Muscle of leg (tissue), 11 donors: ENCODE measurements around the gene HRC. TPM values are rescaled to one million over a fixed set of nuclear protein-coding genes. Genes with fewer than 3 reads are reported as not detected.

Source experiments
- DNase-seq: peaks from one replicate; pipeline ENCODE4 v3.0.0; 2013
- H3K27ac ChIP-seq: one replicate; pipeline ENCODE4 v1.5.1; 2013; ENCODE audit warnings: mild to moderate bottlenecking, low read length, control low read depth
- H3K27me3 ChIP-seq: one replicate; pipeline ENCODE4 v1.6.1; 2013; ENCODE audit warnings: low read length; ENCODE audit not compliant: control insufficient read depth, insufficient read depth
- H3K36me3 ChIP-seq: one replicate; pipeline ENCODE4 v1.6.1; 2013; ENCODE audit warnings: low read length; ENCODE audit not compliant: control insufficient read depth, insufficient read depth
- H3K4me1 ChIP-seq: one replicate; pipeline ENCODE4 v1.6.1; 2013; ENCODE audit warnings: low read length; ENCODE audit not compliant: control insufficient read depth, insufficient read depth
- H3K4me3 ChIP-seq: one replicate; pipeline ENCODE4 v1.5.1; 2013; ENCODE audit warnings: low read length, control low read depth
- H3K9me3 ChIP-seq: replicated peaks from 2 replicates; pipeline ENCODE4 v1.6.1; 2013; ENCODE audit warnings: low read depth, low read length; ENCODE audit not compliant: control insufficient read depth
- WGBS: methylation state at CpG from one replicate; pipeline ENCODE4 v1.1.5; 2013; ENCODE audit warnings: missing lambda C conversion rate; ENCODE audit not compliant: insufficient coverage; 5-methylcytosine and 5-hydroxymethylcytosine counted together
- polyA plus RNA-seq, 8 donors: library from polyadenylated mRNA; unstranded; fragments of 120-200 nt; gene quantifications; one replicate each; pipeline versions ENCODE4 v1.2.1 to v1.2.3, GENCODE V29; 2013; ENCODE audit warnings: inconsistent platforms in 1 of 8, low replicate concordance in 1 of 8; ENCODE audit not compliant: insufficient read length in 8 of 8, insufficient read depth in 1 of 8
- total RNA-seq: library from RNA; stranded (reverse); fragments of 120-200 nt; gene quantifications from one replicate; pipeline ENCODE4 v1.2.4, GENCODE V29; 2013

HRC gene
- total and polyA plus RNA-seq, 9 donors: 105 to 172 (median 134) TPM

DNA sequence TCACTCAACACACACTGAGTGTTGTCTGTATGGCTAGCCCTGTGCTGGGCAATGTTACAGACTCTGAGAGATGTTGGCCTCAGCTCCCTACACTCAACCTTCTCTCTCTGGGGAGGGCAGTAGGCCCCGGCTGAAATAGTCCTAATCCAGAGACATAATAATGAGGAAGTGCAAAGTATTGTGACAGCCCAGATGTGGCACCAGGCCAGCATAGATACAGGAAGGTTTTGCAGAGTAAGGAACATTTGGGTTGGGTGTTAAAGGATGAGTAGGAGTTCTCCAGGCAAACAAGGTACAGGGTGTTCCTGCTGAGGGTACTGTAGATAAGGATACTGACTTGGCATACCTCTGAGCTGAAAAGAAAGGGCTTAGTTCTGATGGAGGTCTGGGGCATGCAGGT lies 38.7 kb downstream of the HRC start:
- H3K4me3 ChIP-seq: no peak overlapping the region
- no peak for DNase-seq
- H3K27me3 ChIP-seq: peaks cover 13% of the 10 kb centered on the region
- no peaks in the 10 kb centered on the region for H3K9me3 ChIP-seq
- no peak overlapping the region for H3K27ac ChIP-seq
- H3K4me1 ChIP-seq: peaks cover 34% of the 10 kb centered on the region
- peaks cover 4% of the 10 kb centered on the region for H3K36me3 ChIP-seq
- no CpG with 5 or more reads among the region's 1 CpG for WGBS

DNA sequence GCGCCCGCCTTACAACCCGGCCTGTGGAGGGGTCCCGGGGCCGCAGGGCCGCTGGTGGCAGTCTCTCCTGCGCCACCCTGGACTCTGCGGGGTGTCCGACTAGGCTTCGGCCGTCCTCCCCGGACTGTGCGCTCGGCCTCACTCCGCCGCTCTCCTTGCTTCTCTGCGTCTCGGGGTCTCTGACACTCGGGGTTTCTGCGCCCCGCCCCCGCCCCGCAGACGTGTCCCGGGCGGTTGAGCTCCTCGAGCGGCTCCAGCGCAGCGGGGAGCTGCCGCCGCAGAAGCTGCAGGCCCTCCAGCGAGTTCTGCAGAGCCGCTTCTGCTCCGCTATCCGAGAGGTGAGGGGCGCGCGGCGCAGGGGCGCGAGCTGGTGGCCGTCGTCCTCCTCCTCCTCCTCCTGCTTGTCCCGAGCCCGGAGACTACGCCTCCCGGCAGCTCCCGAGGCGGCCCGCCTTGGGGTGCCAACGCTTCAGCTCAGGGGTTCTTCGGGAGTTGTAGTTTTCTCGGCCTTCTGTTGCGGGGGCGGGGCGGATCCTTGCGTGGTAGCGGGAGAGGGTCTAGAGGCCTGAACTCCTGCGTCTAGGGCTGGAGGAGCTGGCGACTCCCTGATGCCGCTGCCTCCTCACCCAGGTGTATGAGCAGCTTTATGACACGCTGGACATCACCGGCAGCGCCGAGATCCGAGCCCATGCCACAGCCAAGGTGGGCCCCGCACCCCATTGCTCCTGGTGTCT lies 40.4 kb downstream of the HRC start:
- 4% methylated on average over 53 of the region's 68 CpGs for WGBS
- Histone ChIP-seq H3K4me1 (peaks cover 33% of the 10 kb centered on the region), H3K4me3 (peak overlapping the region; percentile 73), H3K9me3 (no peaks in the 10 kb centered on the region), H3K36me3 (peaks cover 7% of the 10 kb centered on the region), H3K27ac (peak overlapping the region; percentile 67), H3K27me3 (peaks cover 2% of the 10 kb centered on the region)
- peak; percentile 84 for DNase-seq

DNA sequence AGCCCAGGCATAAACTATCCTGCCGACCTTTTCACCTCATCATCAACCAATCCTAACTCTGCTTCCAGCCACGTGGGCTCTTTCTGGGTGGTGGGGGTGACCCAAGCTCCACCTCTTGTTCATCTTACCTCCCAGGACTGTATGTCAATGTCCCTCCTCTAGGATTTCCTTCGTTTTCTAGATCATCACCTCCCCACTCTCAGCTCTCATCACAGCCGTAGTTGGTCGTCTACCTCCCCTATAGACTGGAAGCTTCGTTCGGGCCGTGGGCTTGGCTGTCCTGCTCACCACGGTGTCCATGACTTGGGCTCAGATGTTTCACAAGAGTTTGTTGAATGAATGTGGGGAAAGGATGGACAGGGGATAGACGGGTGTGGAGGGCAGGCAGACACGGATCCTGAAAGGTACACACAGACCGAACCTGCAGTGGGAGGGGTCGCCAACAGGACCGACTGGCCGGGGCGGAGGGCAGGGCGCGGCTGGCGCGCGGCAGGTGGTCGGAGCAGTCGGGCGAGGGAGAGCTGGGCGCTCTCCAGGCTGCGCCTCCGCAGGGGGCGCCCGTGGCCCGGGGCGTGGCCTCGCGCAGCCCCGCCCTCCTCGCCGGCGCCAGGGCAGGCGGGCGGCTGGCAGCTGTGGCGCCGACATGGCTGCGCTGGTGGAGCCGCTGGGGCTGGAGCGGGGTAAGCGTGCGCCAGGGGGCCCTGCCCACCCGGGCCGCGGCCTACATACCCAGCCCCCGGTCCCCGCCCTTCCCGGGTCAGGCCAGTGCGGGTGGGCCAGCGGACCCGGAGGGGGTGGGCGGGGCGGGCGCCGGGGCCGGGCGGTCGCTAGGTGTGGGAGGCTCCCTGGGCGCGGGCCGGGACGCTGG lies 41.2 kb downstream of the HRC start, which contains the start of gene LIN7B:
Gene LIN7B (plus strand): TSS at position 609 of the 868 bp plus-strand sequence. CDS start 35 bp downstream, at position 644.
- H3K4me3 ChIP-seq: peak within 1 kb of the TSS; percentile 73
- under 1% methylated on average over 63 of the region's 66 CpGs for WGBS
- no peaks in the 10 kb centered on the region for H3K27me3 ChIP-seq
- DNase-seq: peak; percentile 75
- H3K27ac ChIP-seq: peak within 1 kb of the TSS; percentile 67
- peaks cover 27% of the 10 kb centered on the region for H3K4me1 ChIP-seq
- peaks cover 14% of the 10 kb centered on the region for H3K36me3 ChIP-seq
- H3K9me3 ChIP-seq: no peaks in the 10 kb centered on the region

DNA sequence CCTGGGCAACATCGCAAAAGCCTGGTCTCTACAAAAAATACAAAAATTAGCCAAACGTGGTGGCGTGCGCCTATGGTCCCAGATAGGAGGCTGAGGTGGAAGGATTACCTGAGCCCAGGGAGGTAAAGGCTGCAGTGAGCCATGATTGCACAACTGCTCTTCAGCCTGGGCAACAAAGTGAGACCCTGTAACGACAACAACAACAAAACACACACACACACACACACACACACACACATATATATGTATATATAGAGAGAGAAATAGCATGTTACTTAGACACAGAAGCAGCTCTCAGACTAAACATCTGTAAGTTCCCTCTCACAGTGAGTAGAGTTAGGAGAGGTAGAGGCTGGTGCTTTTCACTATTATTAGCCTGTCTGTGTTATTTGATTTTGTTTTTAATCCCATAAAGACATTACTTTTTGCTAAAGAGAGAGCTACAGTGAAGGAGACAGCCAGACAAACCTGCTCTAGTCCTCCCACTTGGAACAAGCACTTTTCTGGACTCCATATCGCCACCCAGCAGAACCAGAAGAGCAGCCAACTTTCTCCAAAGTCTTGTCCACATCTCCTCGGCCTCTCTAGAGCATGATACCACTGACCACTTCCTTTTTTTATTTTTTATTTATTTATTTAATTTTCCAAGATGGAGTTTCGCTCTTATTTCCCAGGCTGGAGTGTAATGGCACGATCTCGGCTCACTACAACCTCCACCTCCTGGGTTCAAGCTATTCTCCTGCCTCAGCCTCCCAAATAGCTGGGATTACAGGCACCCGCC lies 43.8 kb downstream of the HRC start:
- WGBS: no CpG with 5 or more reads among the region's 11 CpGs
- Histone ChIP-seq H3K9me3 (no peaks in the 10 kb centered on the region), H3K4me3 (no peak overlapping the region), H3K27me3 (no peaks in the 10 kb centered on the region), H3K36me3 (peaks cover 35% of the 10 kb centered on the region), H3K27ac (no peak overlapping the region), H3K4me1 (peaks cover 14% of the 10 kb centered on the region)
- DNase-seq: no peak

DNA sequence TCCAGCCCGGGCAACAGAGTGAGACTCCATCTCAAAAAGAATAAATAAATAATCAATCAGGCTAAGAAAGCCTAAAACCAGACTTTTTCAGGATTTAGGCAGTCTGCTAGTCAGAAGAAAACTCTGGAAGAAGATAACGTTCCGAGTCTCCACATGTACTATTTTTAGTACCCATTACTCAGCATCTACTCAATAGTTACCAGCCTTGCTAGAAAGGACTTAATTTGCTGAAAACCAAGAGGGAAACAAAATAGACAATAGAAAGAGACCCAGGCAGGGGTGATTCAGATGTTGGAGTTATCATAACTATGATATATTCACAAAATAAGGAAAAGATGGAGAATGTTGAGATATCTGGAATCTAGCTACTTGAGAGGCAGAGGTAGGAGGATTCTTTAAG lies 44.6 kb downstream of the HRC start:
- peaks cover 43% of the 10 kb centered on the region for H3K36me3 ChIP-seq
- H3K4me3 ChIP-seq: no peak overlapping the region
- DNase-seq: no peak
- H3K27ac ChIP-seq: no peak overlapping the region
- no peaks in the 10 kb centered on the region for H3K9me3 ChIP-seq
- no peaks in the 10 kb centered on the region for H3K27me3 ChIP-seq
- no CpG with 5 or more reads among the region's 3 CpGs for WGBS
- peaks cover 14% of the 10 kb centered on the region for H3K4me1 ChIP-seq

DNA sequence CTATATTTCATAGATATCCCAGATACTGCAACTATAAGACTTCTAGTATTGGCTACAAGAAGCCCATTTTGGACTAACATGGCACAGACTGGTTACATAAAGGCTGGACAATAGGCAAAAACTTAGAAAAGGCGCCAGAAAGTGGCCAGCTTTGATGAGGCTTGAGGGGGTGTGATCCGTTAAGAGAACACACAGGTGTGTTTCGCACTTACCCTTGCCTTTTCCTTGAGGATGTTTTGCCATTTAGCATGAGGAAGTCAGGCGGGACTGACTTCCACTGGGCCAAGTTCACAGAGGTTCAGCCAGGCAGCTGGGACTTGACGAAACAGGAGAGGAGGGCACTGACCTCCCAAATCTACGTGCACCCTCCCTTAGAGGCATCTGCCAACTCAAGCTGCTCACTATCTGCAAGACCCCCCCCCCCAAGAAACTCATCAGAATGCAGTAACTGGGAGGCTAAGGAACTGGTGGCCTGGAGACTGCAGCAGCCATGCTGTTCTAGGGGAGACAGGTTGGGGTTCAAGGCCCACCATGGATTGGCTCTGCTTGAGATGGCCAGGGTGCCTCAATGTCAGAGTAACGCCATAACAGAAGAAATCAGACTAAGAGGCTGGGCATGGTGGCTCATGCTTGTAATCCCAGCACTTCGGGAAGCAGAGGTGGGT lies 45.5 kb downstream of the HRC start:
- Histone ChIP-seq H3K4me1 (peaks cover 10% of the 10 kb centered on the region), H3K36me3 (peaks cover 52% of the 10 kb centered on the region), H3K4me3 (no peak overlapping the region), H3K9me3 (no peaks in the 10 kb centered on the region), H3K27ac (no peak overlapping the region), H3K27me3 (no peaks in the 10 kb centered on the region)
- no peak for DNase-seq
- WGBS: 85% methylated on average over 4 of the region's 8 CpGs

DNA sequence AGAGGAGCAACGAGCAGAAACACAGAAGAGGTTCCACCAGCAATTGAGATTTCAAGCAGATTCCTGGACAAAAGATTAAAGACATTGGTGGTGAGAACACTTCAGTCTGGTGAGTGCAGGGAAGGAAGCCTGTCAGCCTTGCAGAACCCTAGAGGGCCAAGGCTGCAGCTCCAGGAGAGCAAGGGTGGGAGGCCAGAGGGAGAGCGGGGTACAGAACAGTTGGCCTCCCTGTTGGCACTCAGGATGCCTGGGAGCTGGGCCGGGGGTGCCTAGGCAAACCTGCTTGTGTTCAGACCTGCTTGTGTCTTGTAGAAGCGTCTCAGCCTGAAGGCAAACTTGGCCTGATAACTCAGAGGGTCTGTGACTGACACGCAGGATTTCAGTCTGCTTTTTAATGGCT lies 46.1 kb downstream of the HRC start:
- H3K4me1 ChIP-seq: peaks cover 16% of the 10 kb centered on the region

DNA sequence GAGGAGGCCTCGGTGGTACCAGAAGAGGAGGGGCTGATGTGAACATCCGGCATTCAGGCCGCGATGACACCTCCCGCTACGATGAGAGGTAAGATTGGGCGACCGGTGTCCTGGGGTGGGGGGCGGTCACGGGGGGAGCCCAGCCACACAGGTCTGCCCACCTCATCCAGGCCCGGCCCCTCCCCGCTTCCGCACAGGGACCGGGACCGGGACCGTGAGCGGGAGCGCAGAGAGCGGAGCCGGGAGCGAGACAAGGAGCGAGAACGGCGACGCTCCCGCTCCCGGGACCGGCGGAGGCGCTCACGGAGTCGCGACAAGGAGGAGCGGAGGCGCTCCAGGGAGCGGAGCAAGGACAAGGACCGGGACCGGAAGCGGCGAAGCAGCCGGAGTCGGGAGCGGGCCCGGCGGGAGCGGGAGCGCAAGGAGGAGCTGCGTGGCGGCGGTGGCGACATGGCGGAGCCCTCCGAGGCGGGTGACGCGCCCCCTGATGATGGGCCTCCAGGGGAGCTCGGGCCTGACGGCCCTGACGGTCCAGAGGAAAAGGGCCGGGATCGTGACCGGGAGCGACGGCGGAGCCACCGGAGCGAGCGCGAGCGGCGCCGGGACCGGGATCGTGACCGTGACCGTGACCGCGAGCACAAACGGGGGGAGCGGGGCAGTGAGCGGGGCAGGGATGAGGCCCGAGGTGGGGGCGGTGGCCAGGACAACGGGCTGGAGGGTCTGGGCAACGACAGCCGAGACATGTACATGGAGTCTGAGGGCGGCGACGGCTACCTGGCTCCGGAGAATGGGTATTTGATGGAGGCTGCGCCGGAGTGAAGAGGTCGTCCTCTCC lies 47.4 kb downstream of the HRC start:
- Histone ChIP-seq H3K9me3 (no peaks in the 10 kb centered on the region), H3K4me3 (no peak overlapping the region), H3K4me1 (peaks cover 19% of the 10 kb centered on the region), H3K36me3 (peaks cover 70% of the 10 kb centered on the region), H3K27me3 (no peaks in the 10 kb centered on the region), H3K27ac (no peak overlapping the region)
- WGBS: 92% methylated on average over 92 of the region's 93 CpGs
- DNase-seq: no peak

More for the DNA sequence above, 46.1 kb downstream of the HRC start:
- no peak for DNase-seq
- Histone ChIP-seq H3K4me3 (no peak overlapping the region), H3K27me3 (no peaks in the 10 kb centered on the region), H3K27ac (no peak overlapping the region), H3K36me3 (peaks cover 59% of the 10 kb centered on the region), H3K9me3 (no peaks in the 10 kb centered on the region)
- 88% methylated on average over 3 of the region's 5 CpGs for WGBS

DNA sequence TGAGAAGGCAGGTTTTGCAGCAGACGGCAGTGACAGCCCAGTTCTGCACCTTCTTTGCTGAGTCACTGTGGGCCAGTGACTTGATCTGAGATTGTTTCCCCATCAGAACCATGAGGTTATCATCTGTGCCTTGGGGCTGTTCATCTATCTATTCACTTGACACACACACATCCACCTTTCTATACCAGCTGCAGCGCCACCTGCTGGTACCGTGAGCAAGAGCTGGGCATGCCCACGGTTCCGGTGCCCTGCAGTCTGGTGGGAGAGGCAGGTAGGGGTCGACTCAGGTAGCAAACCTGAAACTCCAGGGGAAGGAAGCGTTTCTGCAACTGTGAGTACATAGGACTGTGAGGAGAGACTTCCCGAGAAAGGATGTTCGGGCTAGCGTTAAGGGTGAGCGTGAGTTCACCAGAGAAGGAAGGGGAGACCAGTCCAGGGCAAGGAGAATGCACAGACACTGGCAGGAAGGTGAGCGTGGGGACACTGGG lies 48.5 kb downstream of the HRC start:
- no peaks in the 10 kb centered on the region for H3K27me3 ChIP-seq
- peaks cover 20% of the 10 kb centered on the region for H3K4me1 ChIP-seq
- H3K4me3 ChIP-seq: no peak overlapping the region
- H3K9me3 ChIP-seq: no peaks in the 10 kb centered on the region
- H3K27ac ChIP-seq: no peak overlapping the region
- DNase-seq: no peak
- 67% methylated on average over 11 of the region's 12 CpGs for WGBS
- H3K36me3 ChIP-seq: peaks cover 81% of the 10 kb centered on the region
